Effector memory CD4-positive, alpha-beta T cell (primary cell): Measurements from ENCODE around the gene HMG20B.

Experiments
- DNase-seq, 3 donors: peaks; one replicate each; pipeline ENCODE4 v3.0.0-alpha.2; 2020
- H3K27ac ChIP-seq: 2 replicates; pipeline ENCODE4 v1.7.0; 2013; ENCODE audit warnings: mild to moderate bottlenecking, low read length, moderate library complexity; ENCODE audit not compliant: insufficient read depth, poor library complexity, severe bottlenecking
- H3K27me3 ChIP-seq: replicated peaks from 2 replicates; pipeline ENCODE4 v1.7.0; 2013; ENCODE audit warnings: mild to moderate bottlenecking, low read length; ENCODE audit not compliant: insufficient read depth, control insufficient read depth, poor library complexity, severe bottlenecking
- H3K36me3 ChIP-seq: 2 replicates; pipeline ENCODE4 v1.7.0; 2013; ENCODE audit warnings: mild to moderate bottlenecking, low read length, moderate library complexity; ENCODE audit not compliant: control insufficient read depth, insufficient read depth
- H3K4me1 ChIP-seq: 2 replicates; pipeline ENCODE4 v1.7.0; 2013; ENCODE audit warnings: low read length, mild to moderate bottlenecking; ENCODE audit not compliant: control insufficient read depth, insufficient read depth, poor library complexity, severe bottlenecking
- H3K4me3 ChIP-seq: 2 replicates; pipeline ENCODE4 v1.7.0; 2013; ENCODE audit warnings: low read length, low read depth, mild to moderate bottlenecking; ENCODE audit not compliant: insufficient read depth, poor library complexity, severe bottlenecking
- H3K9me3 ChIP-seq: 2 replicates; pipeline ENCODE4 v1.7.0; 2013; ENCODE audit warnings: mild to moderate bottlenecking, low read length, moderate library complexity; ENCODE audit not compliant: control insufficient read depth

Gene HMG20B

DNA sequence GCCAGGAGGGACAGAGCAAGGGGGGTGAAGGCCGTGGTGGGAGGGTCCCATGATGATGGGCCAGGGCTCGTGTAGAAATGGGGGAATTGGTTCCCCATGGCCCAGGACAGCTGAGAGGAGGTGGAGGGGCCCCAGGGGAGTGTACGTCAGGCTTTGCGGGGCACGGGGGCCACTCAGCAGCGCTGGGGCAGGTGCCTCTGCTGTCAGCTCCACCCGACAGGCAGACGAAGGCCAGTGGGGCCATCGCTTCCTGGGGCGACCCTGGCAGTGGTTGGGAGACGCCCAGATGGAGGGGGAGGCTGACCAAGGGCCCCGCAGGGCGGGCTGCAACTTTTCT, 35.7 kb upstream of the HMG20B start:
- Histone ChIP-seq H3K9me3 (no peaks in the 10 kb centered on the region), H3K36me3 (peaks cover 48% of the 10 kb centered on the region), H3K27ac (no peak overlapping the region), H3K27me3 (no peaks in the 10 kb centered on the region), H3K4me1 (no peaks in the 10 kb centered on the region), H3K4me3 (no peak overlapping the region)
- no peak for DNase-seq

DNA sequence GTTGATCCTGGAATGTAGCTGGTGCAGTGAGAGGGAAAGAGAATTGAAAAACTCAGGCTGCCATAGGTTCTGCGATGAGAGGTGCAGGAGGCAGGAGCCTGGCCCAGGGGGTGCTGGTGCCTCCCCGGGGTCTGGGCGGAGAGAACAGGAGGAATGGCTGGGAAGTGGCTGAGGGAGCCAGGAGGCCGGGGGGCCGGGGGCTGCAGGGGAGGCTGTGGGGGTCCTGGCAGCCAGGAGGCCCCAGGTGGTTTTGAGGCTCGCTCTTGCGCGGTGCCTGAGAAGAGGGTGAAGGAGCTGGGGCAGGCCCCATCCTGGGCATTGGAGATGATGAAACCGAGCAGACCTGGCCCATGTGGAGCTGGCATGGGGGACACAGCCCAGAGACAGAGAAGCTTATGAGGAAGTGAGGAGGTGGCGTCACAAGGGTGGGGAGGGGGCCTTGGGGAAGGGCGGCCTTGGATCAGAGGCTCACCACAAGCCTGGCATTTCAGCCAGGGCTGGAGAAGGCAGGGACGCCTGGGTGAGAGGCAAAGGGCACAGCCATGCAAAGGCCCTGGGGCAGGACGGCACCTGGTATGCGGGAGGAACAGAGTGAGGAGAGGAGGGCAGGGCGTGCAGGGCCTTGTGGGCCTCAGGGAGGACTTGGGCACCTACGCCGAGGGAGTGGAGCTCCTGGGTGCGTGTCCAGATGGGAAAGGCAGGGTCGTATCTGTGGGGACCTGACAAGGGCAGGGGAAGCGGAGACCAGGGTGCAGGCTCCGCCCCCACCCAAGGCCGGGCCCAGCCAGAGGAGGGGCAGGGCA, 35.1 kb upstream of the HMG20B start:
- H3K9me3 ChIP-seq = no peaks in the 10 kb centered on the region
- no peak for DNase-seq
- no peaks in the 10 kb centered on the region for H3K4me1 ChIP-seq
- peaks cover 42% of the 10 kb centered on the region for H3K36me3 ChIP-seq
- H3K27ac ChIP-seq = no peak overlapping the region
- no peaks in the 10 kb centered on the region for H3K27me3 ChIP-seq
- no peak overlapping the region for H3K4me3 ChIP-seq

DNA sequence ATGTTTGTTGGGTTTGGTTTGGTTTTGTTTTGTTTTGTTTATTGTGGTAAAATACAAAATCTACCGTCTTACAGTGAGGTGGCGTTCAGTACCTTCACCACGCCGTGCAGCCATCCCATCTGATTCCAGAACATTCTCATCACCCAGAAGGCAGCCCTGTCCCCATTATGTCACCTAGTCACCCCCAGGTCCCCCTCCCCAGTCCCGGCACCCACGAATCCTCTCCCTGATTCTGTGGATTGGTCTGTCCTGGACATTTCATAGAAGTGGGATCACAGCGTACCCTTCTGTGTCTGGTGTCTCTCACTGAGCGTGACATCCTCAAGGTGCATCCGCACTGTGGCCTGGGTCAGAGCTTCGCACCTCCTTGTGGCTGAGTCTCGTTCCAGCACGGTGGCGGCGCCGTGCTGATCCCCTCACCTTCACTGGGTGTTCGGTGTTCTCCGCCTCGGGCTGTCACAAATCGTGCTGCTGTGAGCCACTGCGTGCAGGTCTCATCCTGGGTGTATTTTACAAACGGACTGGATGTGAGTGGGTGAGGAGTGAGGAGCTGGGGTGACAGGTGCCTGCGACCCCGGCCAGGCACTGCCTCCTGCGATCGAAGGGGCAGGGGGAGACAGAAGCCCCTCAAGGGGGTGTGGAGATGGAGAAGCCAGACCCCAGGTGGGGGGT, 34.4 kb upstream of the HMG20B start:
- no peak overlapping the region for H3K4me3 ChIP-seq
- H3K27me3 ChIP-seq = no peaks in the 10 kb centered on the region
- no peaks in the 10 kb centered on the region for H3K9me3 ChIP-seq
- no peaks in the 10 kb centered on the region for H3K4me1 ChIP-seq
- DNase-seq = no peak
- peaks cover 35% of the 10 kb centered on the region for H3K36me3 ChIP-seq
- H3K27ac ChIP-seq = no peak overlapping the region

DNA sequence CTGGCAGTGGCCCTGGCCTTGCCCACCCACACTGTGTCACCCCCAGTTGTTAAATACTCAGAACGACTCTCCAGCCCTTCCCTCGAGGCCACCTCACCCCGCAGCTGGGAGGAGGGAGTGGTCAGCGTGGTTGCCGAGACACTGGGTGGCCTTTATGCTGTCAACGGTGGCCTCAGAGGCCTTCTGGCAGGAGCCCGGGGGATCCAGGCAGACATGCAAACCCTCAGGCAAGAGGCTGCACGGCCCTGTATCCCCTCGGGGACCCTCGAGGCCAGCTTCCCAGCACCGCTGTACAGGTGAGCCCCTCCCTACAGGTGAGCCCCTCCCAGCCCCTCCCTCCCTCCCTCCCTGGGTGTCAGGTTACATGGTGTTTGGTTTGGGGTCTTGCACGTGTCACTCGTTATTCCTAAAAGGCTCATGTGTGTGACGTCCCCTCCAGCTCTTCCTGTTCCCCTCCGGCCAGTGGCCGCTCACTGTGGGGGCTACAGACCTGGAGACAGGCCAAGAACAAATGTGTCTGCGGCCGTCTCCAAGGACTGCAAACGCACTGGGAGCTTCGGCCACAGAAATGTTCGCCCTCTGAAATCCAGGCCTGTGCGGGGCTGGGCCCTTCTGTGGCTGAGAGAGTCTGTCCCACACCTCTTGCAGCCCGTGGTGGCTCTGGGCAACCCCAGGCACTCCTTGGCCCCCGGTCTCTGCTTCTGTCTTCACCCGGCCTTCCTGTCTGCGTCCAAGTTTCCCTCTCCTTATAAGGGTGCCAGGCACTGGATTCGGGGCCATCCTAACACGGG, 33.6 kb upstream of the HMG20B start, which contains the start of gene TEKTIP1:
TSS of gene TEKTIP1 (plus strand) at position 210 of the 791 bp plus-strand sequence. CDS start at position 214, 4 bp downstream.
- Histone ChIP-seq H3K27ac (no peak within 1 kb of the TSS), H3K9me3 (no peaks in the 10 kb centered on the region), H3K4me1 (no peaks in the 10 kb centered on the region), H3K27me3 (no peaks in the 10 kb centered on the region), H3K36me3 (peaks cover 33% of the 10 kb centered on the region), H3K4me3 (no peak within 1 kb of the TSS)
- DNase-seq = no peak

DNA sequence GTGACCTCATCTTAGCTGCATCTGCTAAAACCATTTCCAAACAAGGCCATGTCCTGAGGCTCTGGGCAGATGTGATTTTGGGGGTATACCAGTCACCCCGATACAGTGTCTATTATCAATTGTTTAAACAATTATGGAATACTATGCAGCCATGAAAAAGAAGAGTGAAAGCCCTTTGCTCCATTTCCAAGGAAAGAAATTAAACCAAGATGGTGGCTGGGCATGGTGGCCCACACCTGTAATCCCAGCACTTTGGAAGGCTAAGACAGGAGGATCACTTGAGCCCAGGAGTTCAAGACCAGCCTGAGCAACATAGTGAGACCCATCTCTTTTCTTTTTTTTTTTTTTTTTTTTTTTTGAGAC, 33.0 kb upstream of the HMG20B start:
- H3K4me3 ChIP-seq = no peak overlapping the region
- DNase-seq = no peak

DNA sequence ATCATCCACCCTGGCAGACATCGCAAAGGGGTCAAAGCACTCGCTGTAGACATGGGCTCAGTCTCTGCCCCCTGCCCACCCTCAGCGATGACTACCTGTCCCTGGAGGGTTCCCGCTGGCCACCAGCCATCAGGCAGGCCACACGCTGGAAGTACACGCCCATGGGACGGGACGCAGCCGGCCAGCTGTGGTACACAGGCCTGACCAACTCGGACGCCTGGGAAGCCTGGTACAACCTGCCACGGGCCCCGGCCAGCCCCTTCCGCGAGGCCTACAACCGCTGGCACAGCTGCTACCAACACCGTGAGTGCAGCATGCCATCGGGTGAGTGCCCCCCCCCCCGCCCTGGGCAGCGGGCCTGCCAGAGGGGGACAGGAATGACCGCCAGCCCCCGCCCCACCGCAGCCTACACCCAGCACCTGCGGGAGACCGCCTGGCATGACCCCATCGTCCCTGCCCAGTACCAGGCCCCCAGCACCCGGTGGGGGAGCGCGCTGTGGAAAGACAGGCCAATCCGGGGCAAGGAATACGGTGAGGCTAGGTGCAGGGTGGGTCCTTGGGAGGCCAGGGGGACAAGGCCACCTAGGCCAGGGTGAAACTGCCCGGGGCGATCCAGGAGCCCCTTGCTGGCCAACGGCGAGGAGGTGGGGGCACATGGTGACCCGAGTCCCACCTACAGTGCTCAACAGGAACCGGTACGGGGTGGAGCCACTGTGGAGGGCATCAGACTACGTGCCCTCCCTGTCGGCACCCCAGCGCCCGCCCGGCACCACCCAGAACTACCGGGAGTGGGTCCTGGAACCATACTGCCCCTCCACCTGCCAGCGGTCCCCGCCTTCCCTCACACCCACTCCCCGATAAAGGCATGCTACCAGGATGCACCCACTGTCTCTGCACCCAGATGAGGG, 29.3 kb upstream of the HMG20B start:
- no peak for DNase-seq
- Histone ChIP-seq H3K9me3 (no peaks in the 10 kb centered on the region), H3K27ac (no peak overlapping the region), H3K36me3 (peaks cover 36% of the 10 kb centered on the region), H3K4me3 (no peak overlapping the region), H3K27me3 (no peaks in the 10 kb centered on the region), H3K4me1 (no peaks in the 10 kb centered on the region)

More for the DNA sequence above, 33.0 kb upstream of the HMG20B start:
- no peaks in the 10 kb centered on the region for H3K9me3 ChIP-seq
- H3K27me3 ChIP-seq = no peaks in the 10 kb centered on the region
- H3K27ac ChIP-seq = no peak overlapping the region
- H3K36me3 ChIP-seq = peaks cover 30% of the 10 kb centered on the region
- H3K4me1 ChIP-seq = no peaks in the 10 kb centered on the region

DNA sequence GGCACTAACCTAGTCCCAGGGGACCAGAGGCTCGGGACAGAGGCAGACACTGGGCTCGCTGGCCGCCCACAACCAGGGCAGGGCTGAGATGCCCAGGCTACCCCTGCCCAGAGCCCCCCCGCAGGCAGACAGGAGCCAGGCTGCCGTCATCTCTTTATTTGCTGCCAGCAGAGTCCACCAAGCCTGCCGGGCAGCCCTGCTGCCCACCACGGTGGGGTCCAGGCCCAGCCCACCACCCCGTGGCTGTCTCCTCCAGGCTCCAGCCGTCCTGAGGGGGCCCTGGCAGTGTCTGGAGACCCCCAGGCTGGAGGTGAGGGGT, 28.7 kb upstream of the HMG20B start:
- Histone ChIP-seq H3K9me3 (no peaks in the 10 kb centered on the region), H3K4me3 (no peak overlapping the region), H3K27me3 (no peaks in the 10 kb centered on the region), H3K4me1 (no peaks in the 10 kb centered on the region), H3K27ac (no peak overlapping the region), H3K36me3 (peaks cover 41% of the 10 kb centered on the region)
- no peak for DNase-seq

DNA sequence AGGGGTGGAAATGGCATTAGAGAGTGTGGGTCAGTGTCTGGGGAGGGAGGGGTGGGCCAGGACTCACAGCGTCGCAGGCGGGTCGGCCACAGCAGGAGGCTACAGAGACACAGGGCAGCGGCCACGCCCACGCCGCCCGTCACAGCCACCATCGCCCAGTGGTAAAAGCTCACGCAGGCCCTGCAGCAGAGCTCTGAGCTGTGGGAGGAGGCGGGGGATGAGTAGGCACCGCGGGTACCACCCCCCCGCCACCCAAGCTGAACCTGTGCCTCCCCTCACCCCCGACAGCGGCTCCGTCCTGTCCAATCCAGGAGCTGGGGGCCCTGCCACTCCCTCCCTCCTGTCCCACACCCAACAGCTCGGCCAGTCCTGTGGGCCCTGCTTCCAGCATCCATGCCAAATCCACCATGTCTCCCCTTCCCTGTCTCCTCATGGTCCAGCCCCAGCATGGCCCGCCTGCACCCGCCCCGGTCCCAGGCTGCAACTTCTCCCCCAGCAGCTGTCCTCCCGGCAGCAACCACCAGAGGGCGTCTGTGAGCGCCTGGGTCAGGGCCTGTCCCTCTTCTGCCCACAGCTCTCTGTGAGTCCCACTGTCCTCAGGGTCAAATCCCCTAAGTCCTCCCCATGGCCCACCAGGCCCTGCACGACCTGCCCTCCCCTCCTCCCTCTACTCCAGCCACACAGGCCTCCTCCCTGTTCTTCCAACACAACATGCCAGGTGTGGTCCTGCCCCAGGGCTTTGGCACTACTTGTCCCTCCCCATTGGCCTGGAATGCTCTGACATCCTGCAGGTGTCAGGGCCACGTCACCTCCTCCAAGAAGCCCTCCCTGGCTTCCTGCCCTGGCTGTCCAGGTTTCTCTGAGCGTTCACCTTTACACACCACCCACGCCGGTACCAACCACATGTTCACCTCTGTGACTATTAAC, 27.7 kb upstream of the HMG20B start:
- peaks cover 36% of the 10 kb centered on the region for H3K36me3 ChIP-seq
- DNase-seq = peak; percentile 56 to 69 (median 66)
- no peaks in the 10 kb centered on the region for H3K9me3 ChIP-seq
- no peak overlapping the region for H3K27ac ChIP-seq
- no peaks in the 10 kb centered on the region for H3K27me3 ChIP-seq
- H3K4me1 ChIP-seq = no peaks in the 10 kb centered on the region
- no peak overlapping the region for H3K4me3 ChIP-seq

DNA sequence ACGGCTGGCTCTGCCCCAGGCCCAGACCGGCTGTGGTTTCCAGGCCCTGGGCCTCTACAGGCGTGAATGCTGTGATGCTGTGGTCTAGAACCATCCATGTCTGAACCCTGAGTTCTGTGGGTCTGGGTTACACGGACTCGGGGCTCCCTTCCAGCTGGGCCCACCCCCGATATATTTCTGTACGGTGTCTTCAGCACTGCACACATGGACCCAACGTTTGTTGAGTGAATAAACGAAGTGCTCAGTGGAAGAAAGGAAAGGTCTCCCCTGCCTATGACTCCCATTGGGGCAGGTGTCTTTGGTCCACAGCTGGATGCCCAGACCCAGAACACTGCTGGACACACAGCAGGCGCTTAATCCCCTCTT, 27.1 kb upstream of the HMG20B start:
- Histone ChIP-seq H3K27me3 (no peaks in the 10 kb centered on the region), H3K9me3 (no peaks in the 10 kb centered on the region), H3K27ac (no peak overlapping the region), H3K36me3 (peaks cover 36% of the 10 kb centered on the region), H3K4me3 (no peak overlapping the region), H3K4me1 (no peaks in the 10 kb centered on the region)
- no peak for DNase-seq
